Keratinocyte (primary cell): ENCODE data around the gene CHCHD6.

Experiments
- EZH2 ChIP-seq: IDR thresholded peaks from one replicate; pipeline ENCODE4 v1.6.1; 2012; ENCODE audit warnings: inconsistent platforms, mild to moderate bottlenecking, low read length, moderate library complexity
- TF ChIP-seq, protein P1 (sequence below), 3 experiments: IDR thresholded peaks in 1 of 3; conservative IDR thresholded peaks in 1 of 3; optimal IDR thresholded peaks in 1 of 3; 2 replicates in 2 of 3; 3 replicates in 1 of 3; pipeline versions ENCODE3 to v1.5.1; 2011; ENCODE audit warnings: low read length in 3 of 3, mild to moderate bottlenecking in 3 of 3, moderate library complexity in 2 of 3, control low read depth in 1 of 3, inconsistent platforms in 1 of 3; ENCODE audit not compliant: insufficient read depth in 2 of 3; ENCODE audit errors: extremely low read depth in 1 of 3

DNA sequence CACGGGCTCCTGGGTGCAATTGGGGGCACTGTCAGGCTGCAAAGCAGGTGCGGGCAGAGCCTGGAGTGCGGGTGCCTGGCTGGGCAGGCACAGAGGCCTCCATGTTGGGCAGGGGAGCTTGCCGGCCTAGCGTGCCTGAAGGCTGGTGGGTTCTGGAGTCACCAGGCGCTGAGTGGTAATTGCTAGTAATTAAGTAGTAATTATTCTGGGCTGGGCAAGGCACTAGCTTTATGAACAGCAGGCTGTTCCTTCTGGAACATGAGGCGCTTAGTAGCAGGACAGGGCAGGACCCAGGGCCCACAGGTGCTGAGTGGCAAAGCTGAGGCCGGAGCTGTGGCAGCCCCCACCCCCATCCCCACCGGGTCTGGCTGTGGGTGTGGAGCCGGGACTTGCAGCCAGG is 304.2 kb downstream of the CHCHD6 start:
- TF ChIP-seq, protein P1, sequence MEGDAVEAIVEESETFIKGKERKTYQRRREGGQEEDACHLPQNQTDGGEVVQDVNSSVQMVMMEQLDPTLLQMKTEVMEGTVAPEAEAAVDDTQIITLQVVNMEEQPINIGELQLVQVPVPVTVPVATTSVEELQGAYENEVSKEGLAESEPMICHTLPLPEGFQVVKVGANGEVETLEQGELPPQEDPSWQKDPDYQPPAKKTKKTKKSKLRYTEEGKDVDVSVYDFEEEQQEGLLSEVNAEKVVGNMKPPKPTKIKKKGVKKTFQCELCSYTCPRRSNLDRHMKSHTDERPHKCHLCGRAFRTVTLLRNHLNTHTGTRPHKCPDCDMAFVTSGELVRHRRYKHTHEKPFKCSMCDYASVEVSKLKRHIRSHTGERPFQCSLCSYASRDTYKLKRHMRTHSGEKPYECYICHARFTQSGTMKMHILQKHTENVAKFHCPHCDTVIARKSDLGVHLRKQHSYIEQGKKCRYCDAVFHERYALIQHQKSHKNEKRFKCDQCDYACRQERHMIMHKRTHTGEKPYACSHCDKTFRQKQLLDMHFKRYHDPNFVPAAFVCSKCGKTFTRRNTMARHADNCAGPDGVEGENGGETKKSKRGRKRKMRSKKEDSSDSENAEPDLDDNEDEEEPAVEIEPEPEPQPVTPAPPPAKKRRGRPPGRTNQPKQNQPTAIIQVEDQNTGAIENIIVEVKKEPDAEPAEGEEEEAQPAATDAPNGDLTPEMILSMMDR (optimal IDR thresholded peaks at IDR 0.05 in 1 of 3, IDR thresholded peaks at IDR 0.05 in 1 of 3, conservative IDR thresholded peaks at IDR 0.05 in 1 of 3; ENCODE audit: extremely low read depth in 1 of 3, insufficient read depth in 2 of 3, low read length in 3 of 3), result no peak
- no peak for TF ChIP-seq EZH2
